HG02798 (cell line): ENCODE results near the gene NHS.

ENCODE experiments used
- ATAC-seq: cut with Tn5 transposase; IDR thresholded peaks from one replicate; pipeline ENCODE4 v1.9.1; 2021; ENCODE audit warnings: mild to moderate bottlenecking; ENCODE audit not compliant: unreplicated experiment, poor library complexity

The NHS gene

GRCh38 chrX:17531500-17531899 lies 156.5 kb downstream of the NHS start:
- ATAC-seq, result no peak

- ATAC-seq, result peak; percentile 72
These were observed 160.2 kb downstream of the NHS start for GRCh38 chrX:17535229-17535628.

- no peak for ATAC-seq
These were observed 162.8 kb downstream of the NHS start for GRCh38 chrX:17537723-17538243.

GRCh38 chrX:17542123-17542522 lies 167.1 kb downstream of the NHS start:
- ATAC-seq, result no peak

- ATAC-seq, result no peak
These were observed 169.8 kb downstream of the NHS start for GRCh38 chrX:17544821-17545220.

- ATAC-seq, result no peak
These were observed 171.4 kb downstream of the NHS start for GRCh38 chrX:17546356-17546755.

- peak; percentile 80 for ATAC-seq
These were observed 172.7 kb downstream of the NHS start for GRCh38 chrX:17547658-17548057.

- ATAC-seq, result no peak
These were observed 174.2 kb downstream of the NHS start for GRCh38 chrX:17549107-17549651.

GRCh38 chrX:17550011-17550410 lies 175.0 kb downstream of the NHS start:
- ATAC-seq, result no peak

GRCh38 chrX:17552044-17552650 lies 177.1 kb downstream of the NHS start:
- ATAC-seq, result no peak

GRCh38 chrX:17553469-17553868 lies 178.5 kb downstream of the NHS start:
- no peak for ATAC-seq

GRCh38 chrX:17553961-17554482 lies 179.0 kb downstream of the NHS start:
- no peak for ATAC-seq

- no peak for ATAC-seq
These were observed 179.9 kb downstream of the NHS start for GRCh38 chrX:17554914-17555313.

GRCh38 chrX:17555846-17556245 lies 180.8 kb downstream of the NHS start:
- ATAC-seq, result no peak

GRCh38 chrX:17559728-17560379 lies 184.9 kb downstream of the NHS start:
- no peak for ATAC-seq

GRCh38 chrX:17560385-17560784 lies 185.4 kb downstream of the NHS start:
- ATAC-seq, result no peak

- no peak for ATAC-seq
These were observed 188.1 kb downstream of the NHS start for GRCh38 chrX:17563076-17563475.

GRCh38 chrX:17563515-17563914 lies 188.5 kb downstream of the NHS start:
- ATAC-seq, result no peak

- no peak for ATAC-seq
These were observed 189.8 kb downstream of the NHS start for GRCh38 chrX:17564689-17565409.

GRCh38 chrX:17566740-17567139 lies 191.7 kb downstream of the NHS start:
- no peak for ATAC-seq

GRCh38 chrX:17567187-17567586 lies 192.2 kb downstream of the NHS start:
- no peak for ATAC-seq
